Breast epithelium (tissue), 3 donors: ENCODE measurements around the gene GHR.

ENCODE experiments used
- CTCF ChIP-seq, 3 donors: fragments of 450-650 bp; IDR thresholded peaks; one replicate each; pipeline ENCODE4 v1.5.1; 2016 to 2017; ENCODE audit warnings: antibody characterized with exemption in 3 of 3, mild to moderate bottlenecking in 3 of 3, moderate library complexity in 3 of 3
- POLR2A ChIP-seq: fragments of 450-650 bp; IDR thresholded peaks from one replicate; pipeline ENCODE4 v1.6.1; 2016; ENCODE audit warnings: antibody characterized with exemption, mild to moderate bottlenecking, moderate library complexity

- TF ChIP-seq CTCF (IDR thresholded peaks at IDR 0.05) (no peak), POLR2A (no peak)
Measured at GRCh38 chr5:42611437-42611836, 188.2 kb downstream of the GHR start.
